ENCODE data around the gene LCN6.
A peak's percentile ranks its signal among the peaks of the same experiment; 100 is the strongest.
"Not testable (repeated sequence)": the region's sequence is repeated elsewhere in the genome, so short reads cannot be mapped to it uniquely, and the experiment has no call there.

Gene LCN6

GRCh38 chr9:136782452-136782851, 34.1 kb upstream of the LCN6 start:
- no peak for DNase-seq

DNA sequence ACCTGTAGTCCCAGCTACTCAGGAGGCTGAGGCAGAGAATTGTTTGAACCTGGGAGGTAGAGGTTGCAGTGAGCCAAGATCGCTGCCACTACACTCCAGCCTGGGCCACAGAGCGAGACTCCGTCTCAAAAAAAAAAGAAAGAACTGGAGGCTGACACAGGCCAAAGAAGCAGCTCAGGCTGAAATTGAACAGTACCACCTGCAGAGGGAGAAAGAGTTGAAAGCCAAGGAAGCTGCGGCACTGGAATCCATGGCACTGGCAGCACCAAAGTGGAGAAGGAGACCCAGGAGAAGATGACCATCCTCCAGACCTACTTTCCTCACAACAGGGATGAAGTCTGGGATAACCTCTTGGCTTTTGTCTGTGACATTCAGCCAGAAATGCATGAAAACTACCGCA, 31.5 kb upstream of the LCN6 start:
- no peak for DNase-seq

DNA sequence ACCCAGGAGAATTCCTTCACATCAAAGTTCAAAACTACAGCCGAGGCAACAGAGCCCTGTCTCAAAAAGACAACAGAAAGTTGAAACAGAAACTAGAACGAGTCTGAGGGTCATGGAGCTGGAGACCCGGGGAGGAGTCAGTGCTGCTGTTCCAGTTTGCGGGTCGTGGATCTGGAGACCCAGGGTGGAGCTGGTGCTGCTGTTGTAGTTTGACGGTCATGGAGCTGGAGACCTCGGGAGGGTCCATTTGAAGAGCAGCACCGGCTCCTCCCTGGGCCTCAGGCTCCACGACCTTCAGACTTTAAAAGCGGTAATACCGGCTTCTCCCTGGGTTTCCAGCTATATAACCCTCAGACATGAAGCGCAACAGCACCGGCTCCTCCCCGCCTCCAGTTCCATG, 29.0 kb upstream of the LCN6 start:
- DNase-seq = no peak

DNA sequence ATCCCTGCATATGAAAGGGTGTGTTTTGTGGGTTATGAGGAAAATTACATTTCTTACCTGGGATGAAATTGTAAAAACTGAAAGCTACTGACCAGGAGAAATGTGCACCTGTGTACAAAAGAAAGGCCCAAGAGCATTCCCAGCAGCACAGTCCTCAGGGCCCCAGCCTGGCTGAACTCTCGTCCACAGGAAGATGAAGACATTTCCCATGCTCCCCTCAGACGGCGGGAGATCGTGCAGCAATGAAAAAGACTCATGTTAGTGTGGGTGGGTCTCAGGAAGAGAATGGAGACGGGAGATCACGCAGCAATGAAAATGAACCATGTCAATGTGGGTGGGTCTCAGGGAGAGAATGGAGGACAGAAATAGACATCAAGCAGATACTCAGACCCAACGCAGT, 28.6 kb upstream of the LCN6 start:
- DNase-seq = no peak

- no peak for DNase-seq
Measured at GRCh38 chr9:136775191-136775590, 26.9 kb upstream of the LCN6 start.

GRCh38 chr9:136774416-136775045, 26.2 kb upstream of the LCN6 start:
- no peak for DNase-seq

DNA sequence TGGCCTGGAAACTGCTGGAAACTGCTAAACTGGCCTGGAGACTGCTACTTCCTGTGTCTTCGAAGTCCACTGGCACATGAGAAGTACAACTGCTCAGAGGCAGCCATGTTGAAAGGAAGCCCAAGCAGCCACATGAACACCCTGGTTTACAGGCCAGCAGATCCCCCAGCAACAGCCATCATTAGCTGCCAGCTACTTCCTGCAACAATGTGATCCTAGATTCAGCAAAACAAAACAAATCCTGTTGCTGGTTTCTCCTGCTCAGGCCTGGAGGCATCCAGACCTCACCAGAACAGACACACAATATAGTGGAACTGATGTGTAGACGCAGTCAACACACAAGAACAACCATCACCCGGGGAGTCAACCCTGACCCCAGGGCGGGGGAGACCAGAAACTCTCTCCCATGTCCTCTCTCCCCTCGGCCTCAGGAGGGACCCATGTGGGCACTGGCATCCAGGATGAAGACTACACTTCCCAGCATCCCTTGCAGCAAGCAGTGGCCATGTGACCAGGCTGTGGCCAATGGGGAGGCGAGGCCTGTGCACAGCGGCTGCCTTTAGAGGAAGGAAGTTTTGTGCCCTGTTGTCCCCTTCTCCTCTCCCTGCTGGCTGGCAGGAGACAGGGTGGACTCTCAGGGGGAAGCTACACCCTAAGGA, 25.2 kb upstream of the LCN6 start:
- no peak for DNase-seq

- no peak for DNase-seq
Measured at GRCh38 chr9:136771907-136772415, 23.6 kb upstream of the LCN6 start.

- DNase-seq = no peak
Measured at GRCh38 chr9:136769710-136770191, 21.4 kb upstream of the LCN6 start.

- not testable (repeated sequence) for DNase-seq
Measured at GRCh38 chr9:136766410-136767120, 18.2 kb upstream of the LCN6 start.

GRCh38 chr9:136765745-136766409, 17.6 kb upstream of the LCN6 start:
- DNase-seq = not testable (repeated sequence)

- no peak for DNase-seq
Measured at GRCh38 chr9:136765041-136765440, 16.7 kb upstream of the LCN6 start.

DNA sequence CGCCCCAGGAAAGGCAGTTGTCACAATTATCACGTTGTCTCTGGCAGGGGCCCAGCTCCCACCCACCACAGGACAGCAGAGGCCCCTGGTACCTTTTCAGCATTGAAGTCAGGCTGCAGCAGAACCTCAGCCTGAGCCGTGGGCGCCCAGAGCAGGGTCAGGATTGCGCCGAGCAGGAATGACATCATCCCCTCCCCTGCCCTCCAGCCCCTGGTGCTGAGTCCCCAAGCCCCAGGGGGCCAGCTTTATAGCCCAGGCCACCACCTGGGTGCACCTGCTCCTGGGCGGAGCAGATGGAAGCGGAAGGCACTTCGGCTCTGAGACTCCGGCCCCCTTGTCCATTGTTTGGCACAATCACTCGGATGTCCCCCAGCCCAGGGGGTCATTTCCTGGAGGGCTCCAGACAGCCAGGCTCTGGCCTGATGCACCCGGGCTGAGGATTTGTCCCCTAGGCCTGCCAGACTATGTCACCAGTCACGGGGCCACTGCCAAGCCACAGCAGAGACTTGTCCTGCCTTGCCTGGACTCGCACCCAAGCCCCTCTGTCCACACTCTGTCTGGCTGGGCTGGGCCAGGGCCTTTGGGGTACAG, 16.1 kb upstream of the LCN6 start, which contains the start of gene LCN15:
LCN15 (minus strand) TSS at position 218 of the 591 bp plus-strand sequence; CDS start at position 188, 30 bp downstream.
- DNase-seq = no peak

- no peak for DNase-seq
Measured at GRCh38 chr9:136763649-136764035, 15.3 kb upstream of the LCN6 start.

DNA sequence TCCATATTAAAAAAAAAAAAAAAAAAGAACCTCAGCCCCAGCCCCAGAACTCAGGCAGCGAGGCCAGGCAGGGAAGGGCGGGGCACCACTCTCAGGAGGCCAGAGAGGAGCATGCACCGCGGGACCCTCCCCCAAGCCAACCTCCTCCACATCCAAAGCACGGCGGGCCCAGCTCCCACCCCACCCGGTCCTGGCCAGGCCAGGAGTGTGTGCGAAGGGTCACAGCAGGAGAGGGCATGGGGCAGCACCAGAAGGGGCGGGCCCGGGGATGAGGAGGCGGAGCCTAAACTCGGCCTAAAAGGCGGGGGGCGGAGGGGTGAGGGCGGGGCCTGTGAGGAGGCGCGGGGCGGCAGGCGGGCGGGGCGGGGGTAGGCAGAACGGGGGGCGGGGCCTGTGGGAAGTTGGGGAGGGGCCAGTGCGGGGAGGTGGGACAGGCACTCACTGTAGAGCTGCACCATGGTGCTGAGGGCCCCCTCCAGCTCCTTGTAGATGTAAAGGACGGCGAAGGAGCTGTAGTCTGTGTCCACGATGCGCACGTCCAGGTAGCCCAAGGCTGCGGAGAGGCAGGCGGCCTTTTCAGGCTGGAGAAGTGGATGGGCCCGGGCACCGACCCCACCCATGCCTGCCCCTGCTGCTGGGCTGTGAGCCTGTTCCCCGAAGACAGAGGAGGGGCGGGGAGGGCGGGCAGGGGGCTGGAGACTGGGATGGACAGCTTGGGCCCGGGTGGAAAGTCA, 14.8 kb upstream of the LCN6 start:
- no peak for DNase-seq

GRCh38 chr9:136762221-136762691, 13.9 kb upstream of the LCN6 start:
- no peak for DNase-seq

GRCh38 chr9:136761545-136761981, 13.2 kb upstream of the LCN6 start:
- no peak for DNase-seq

- peak; percentile 13 for DNase-seq
Measured at GRCh38 chr9:136760834-136761544, 12.7 kb upstream of the LCN6 start.

DNA sequence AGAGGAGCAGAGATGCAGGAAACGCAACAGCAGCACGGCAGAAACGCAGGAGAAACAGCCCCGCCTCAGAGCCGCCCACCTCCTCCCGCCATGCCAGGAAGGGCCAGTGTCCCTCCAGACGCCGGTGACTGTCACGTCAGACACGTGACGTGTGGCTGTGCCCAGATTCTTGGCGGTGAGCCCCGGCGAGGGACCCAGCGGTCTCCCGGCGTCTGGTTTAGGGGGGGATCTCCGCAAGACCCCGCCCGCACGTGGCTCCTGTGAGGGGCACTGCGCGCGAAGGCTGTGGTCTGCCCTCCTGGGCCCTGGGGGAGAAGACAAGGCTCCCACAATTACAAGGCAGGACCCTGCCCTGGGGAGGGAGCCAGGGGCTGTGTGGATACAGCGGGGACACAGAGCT, 12.1 kb upstream of the LCN6 start:
- DNase-seq = no peak

- no peak for DNase-seq
Measured at GRCh38 chr9:136759436-136760325, 11.4 kb upstream of the LCN6 start.
